EH (cell line): ENCODE measurements around the gene ATOH1.

ENCODE experiments used
- DNase-seq: peaks from one replicate; pipeline ENCODE4 v3.0.0-alpha.2; 2015; ENCODE audit warnings: low read depth

The ATOH1 gene

GRCh38 chr4:93835929-93836328 lies 7.4 kb downstream of the ATOH1 start:
- DNase-seq: peak; percentile 19

- no peak for DNase-seq
Measured at GRCh38 chr4:93839704-93840103, 11.2 kb downstream of the ATOH1 start.

- DNase-seq: no peak
Measured at GRCh38 chr4:93841803-93842345, 13.3 kb downstream of the ATOH1 start.

- DNase-seq: no peak
Measured at GRCh38 chr4:93842601-93843252, 14.2 kb downstream of the ATOH1 start.

GRCh38 chr4:93843772-93844171 lies 15.2 kb downstream of the ATOH1 start:
- no peak for DNase-seq

GRCh38 chr4:93852680-93853079 lies 24.1 kb downstream of the ATOH1 start:
- DNase-seq: no peak

- no peak for DNase-seq
Measured at GRCh38 chr4:93855926-93856325, 27.4 kb downstream of the ATOH1 start.

GRCh38 chr4:93865650-93866049 lies 37.1 kb downstream of the ATOH1 start:
- DNase-seq: no peak

- DNase-seq: no peak
Measured at GRCh38 chr4:93867416-93868001, 39.0 kb downstream of the ATOH1 start.

- no peak for DNase-seq
Measured at GRCh38 chr4:93870876-93871458, 42.4 kb downstream of the ATOH1 start.

GRCh38 chr4:93876754-93877153 lies 48.2 kb downstream of the ATOH1 start:
- DNase-seq: no peak

GRCh38 chr4:93878566-93878965 lies 50.0 kb downstream of the ATOH1 start:
- DNase-seq: no peak

- no peak for DNase-seq
Measured at GRCh38 chr4:93879919-93880318, 51.4 kb downstream of the ATOH1 start.
